ENCODE results near the gene COG1. TPM values are rescaled to one million over a fixed set of nuclear protein-coding genes. Genes with fewer than 3 reads are reported as not detected.

Gene COG1
- total and polyA plus RNA-seq, 9 of the 15 experiments (the other 6 are each of a cell fraction or from before 2014, with no cell fraction given) = 9.5 to 26.8 (median 12.9) TPM

GRCh38 chr17:73192206-73192893 lies 505 bp upstream of the COG1 start (continued):
- TF ChIP-seq ZHX1 (conservative IDR thresholded peaks at IDR 0.05; ENCODE audit: low read length) (no peak), NFIX (CRISPR knock-in tag; IDR thresholded peaks at IDR 0.05; ENCODE audit: low read depth) (no peak), STAT6 (CRISPR knock-in tag; IDR thresholded peaks at IDR 0.05) (no peak), BCLAF1 (IDR thresholded peaks at IDR 0.05; ENCODE audit: borderline replicate concordance in 1 of 2, control insufficient read depth in 1 of 2, low read depth in 2 of 2, low read length in 1 of 2) (no peak), ZNF444 (CRISPR knock-in tag; IDR thresholded peaks at IDR 0.05) (no peak), HMGXB4 (CRISPR knock-in tag; IDR thresholded peaks at IDR 0.05) (no peak), HDAC1 (IDR thresholded peaks at IDR 0.05) (0 out of 4 replicates have a peak, but pooled peaks of 1 of the 2 experiments have one; percentile 35), MAX (CRISPR knock-in tag; IDR thresholded peaks at IDR 0.05) (no peak), GTF2B (IDR thresholded peaks at IDR 0.05; ENCODE audit: extremely low read depth, insufficient read length) (no peak), WHSC1 (IDR thresholded peaks at IDR 0.05; ENCODE audit: low read length) (no peak), ZFP30 (CRISPR knock-in tag; IDR thresholded peaks at IDR 0.05; ENCODE audit: borderline replicate concordance) (no peak), ZNF384 (IDR thresholded peaks at IDR 0.05; ENCODE audit: low read depth, low read length) (no peak), POLR2H (tag; IDR thresholded peaks at IDR 0.05; ENCODE audit: low read depth) (peak; percentile 74; the same call in 1 of the 2 replicates)

Data from K562 (cell line).